ENCODE results near the gene USE1.

Gene USE1

GRCh38 chr19:17206736-17207581 lies 8.2 kb upstream of the USE1 start:
- DNase-seq, result no peak

- DNase-seq, result peak; percentile 97
Observed at GRCh38 chr19:17209126-17210036, 5.8 kb upstream of the USE1 start.

DNA sequence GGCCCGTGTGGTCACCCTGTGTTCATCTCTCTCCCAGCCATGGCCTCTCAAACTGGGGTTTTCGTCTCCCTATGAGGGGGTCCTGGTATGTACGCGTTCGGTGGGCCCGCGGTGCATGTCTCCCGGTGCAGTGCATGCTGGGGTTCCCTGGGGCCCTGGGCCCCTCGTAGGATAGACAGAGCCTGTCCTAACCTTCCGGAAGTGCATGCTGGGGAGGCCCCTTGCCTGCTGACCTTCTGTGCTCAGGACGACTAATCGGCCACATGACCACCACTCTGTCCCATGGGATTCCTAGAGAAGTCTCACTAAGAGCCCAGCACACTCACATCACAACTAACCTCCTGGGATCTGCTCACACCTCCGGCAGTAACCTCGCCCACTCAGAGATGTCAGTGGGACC lies 4.9 kb upstream of the USE1 start:
- no peak for DNase-seq

DNA sequence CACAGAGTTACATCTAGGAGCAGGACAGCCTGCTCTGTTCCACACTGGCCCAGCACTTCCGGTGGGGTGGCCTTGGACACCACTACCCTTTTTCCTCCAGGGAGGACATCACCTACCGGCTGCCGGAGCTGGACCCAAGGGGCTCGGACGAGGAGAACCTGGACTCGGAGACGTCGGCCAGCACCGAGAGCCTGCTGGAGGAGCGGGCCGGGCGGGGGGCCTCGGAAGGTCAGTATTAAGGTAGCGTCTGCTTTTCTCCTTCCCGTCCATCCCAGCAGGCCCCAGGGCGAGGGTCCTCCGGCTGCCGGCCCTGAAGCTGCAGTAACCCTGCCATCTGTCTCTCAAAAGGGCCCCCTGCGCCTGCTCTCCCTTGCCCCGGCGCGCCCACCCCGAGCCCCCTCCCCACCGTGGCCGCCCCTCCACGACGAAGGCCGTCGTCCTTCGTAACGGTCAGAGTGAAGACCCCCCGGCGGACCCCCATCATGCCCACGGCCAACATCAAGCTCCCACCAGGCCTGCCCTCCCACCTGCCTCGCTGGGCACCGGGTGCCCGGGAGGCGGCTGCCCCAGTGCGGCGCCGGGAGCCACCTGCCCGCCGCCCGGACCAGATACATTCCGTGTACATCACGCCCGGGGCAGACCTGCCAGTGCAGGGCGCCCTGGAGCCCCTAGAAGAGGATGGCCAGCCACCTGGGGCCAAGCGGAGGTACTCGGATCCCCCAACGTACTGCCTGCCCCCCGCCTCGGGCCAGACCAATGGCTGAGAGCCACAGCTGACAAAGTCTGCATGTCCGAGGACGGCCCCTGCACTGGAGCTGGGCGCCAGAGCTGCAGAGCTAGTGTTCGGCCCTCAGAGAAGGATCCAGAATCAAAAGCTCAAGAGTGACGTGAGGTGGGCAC lies 3.4 kb upstream of the USE1 start:
- DNase-seq, result no peak

DNA sequence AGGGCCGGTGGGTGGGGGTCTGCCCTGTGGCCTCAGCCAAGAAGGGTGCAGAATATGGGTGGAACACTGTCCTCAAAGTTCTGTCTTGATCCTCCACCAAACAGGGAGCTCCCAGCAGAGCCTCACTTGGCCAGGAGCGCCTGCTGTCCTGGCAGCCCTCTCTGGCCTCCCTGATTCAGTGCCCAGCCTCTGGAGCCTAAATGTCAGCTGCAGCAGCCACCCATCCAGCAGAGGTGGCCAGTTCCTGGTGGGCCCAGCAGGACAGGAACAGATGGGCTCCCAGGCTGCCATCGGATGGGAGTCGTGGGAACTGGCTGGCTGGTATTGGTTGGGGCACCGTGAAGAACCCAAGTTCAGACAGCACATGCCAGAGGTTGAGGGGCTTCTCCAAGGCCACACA lies 1.8 kb upstream of the USE1 start:
- no peak for DNase-seq

DNA sequence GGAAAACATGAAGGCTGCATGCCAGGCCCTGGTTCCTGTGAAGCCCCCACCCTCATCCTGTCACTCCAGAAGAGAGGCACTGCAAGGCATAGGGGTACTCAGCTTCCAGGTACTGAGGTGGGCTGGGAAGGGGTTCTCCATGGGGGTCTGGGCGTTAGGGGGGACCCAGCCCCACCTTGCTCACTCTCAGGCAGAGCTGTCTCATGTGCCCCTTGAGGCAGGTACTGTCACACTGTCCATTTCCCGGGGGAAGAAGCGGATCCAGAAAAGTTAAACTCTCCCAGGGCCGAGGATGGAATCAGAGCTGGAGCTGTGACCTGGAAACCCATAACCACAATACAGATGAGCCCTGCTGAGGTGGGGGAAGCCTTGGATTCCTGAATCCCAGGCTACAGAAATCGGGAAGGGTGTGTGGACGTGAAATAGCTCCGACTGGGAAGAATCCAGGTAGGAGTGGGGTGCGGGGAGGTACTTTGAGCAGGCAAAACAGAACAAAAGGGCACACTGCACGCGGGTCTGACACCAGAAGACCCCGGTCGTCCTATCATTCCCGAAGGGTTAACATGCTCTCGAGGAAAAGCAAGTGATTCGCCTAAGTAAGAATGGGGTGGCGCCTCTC lies 540 bp upstream of the USE1 start:
- peak; percentile 65 for DNase-seq

DNA sequence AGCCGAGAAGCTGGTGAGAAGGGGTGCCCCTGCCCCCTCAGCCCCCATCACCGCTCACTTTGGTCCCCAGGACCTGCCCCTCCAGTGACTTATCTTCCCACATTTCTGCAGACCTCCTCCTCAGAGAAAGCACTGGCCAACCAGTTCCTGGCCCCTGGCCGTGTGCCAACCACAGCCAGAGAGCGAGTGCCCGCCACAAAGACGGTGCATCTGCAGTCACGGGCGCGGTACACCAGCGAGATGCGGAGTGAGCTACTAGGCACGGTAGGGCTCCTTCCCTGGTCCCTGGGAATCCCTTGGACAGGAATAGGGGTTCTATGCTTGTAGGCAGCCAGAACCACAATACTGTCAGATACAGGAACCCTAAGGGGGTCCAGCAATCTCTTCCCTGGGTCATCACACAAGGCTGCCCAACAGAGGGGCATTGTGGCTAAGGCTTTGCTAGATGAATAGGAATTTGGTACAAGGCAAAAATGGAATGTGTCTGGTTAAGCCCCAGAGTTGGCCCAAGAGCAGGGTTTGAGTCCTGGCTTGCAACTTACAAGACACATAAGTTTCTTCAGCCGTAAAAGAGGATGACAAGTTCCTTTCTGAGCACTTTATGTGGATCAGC lies 1.0 kb downstream of the USE1 start:
- no peak for DNase-seq

GRCh38 chr19:17219286-17219685 lies 4.1 kb downstream of the USE1 start:
- no peak for DNase-seq

DNA sequence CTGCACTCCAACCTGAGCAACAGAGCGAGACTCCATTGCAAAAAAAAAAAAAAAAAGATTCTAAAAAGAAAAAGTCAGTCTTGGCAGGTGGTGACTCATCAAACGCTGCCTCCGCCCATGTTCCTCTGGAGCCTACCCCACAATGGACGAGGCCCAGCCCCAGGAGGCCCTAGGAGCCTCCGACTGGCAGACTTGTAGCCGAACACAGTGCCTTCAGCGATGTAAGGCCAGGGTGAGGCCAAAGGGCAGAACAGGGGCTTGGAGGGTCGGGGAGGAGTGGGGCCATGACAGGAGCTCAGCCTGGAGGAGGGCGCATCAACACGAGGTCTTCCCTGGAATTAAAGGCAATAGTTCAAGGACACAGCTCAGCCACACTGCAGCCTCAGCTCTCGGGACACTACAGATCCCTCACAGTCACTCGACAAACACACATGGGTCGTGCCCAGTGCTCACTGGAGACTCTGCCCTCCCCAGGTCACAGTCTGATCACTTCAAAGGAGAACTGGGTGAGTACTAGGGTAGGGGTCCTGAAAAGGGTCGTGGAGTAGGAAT lies 5.1 kb downstream of the USE1 start:
- no peak for DNase-seq

- DNase-seq, result peak; percentile 45
Observed at GRCh38 chr19:17225053-17225452, 9.9 kb downstream of the USE1 start.

DNA sequence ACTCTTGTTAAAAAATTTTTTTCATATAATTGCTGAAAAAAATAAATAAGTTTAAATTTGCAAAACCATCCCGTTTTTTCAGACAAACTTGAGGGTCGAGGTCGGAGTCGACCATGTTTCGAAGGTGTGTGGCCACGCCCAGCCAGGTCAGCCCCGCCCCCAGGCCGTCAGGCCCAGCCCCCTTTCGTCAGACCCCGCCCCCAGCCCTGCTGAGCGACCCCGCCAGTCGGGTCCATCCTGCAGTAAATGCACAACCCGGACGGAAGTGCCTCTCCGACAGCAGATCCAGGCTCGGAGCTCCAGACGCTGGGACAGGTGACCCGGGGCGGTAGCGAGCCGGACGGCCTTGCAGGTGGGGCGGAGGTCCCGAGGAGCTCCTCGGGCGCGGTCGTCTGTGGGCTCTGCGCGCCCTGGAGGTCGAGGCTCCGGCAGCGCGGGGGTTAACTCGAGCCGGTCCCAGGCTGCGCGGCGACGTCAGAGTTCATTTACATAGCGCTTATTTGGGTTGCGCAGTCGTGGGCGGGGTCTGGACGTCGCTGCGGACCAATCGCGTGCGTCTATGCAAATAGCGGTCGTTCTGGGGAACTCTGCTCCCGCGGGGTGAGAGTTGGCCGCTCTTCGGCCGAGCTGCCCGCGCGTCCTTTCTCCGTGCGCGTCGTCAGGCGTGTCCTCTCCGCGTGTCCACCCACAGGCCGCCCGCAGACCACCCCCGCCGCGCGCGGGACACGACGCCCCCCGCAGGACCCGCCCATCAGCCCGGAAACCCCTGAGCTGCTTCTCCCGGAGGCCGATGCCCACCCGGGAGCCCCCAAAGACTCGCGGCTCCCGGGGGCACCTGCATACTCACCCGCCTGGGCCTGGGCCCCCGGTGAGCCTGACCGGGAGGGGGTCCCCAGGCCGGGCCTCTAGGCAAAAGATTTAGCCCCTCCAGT lies 11.1 kb downstream of the USE1 start, which contains the start of gene OCEL1:
TSS of gene OCEL1 (plus strand) at position 225 of the 932 bp plus-strand sequence. CDS start at position 247, 22 bp downstream.
- peak; percentile 100 for DNase-seq

- DNase-seq, result peak; percentile 80
Observed at GRCh38 chr19:17227798-17228367, 12.7 kb downstream of the USE1 start.

DNA sequence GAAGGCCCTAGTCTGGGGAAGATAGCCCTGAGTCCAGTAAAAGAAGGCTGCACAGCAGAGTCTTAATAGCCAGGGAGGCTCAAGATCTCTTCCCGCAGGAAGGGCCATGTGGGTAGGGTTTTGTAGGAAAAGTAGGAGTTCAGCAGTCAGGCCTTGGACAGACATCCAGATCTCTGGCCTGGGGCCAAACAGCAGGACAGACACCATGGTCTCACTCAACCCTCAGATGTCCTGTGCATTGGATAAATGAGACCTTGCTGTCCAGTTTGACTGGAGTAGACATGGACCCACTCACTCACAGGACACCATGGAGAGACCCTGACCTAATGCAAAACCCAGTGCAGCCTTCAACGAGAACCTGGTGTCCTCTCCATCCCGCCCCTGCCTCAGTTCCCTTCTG lies 14.7 kb downstream of the USE1 start:
- peak; percentile 58 for DNase-seq

DNA sequence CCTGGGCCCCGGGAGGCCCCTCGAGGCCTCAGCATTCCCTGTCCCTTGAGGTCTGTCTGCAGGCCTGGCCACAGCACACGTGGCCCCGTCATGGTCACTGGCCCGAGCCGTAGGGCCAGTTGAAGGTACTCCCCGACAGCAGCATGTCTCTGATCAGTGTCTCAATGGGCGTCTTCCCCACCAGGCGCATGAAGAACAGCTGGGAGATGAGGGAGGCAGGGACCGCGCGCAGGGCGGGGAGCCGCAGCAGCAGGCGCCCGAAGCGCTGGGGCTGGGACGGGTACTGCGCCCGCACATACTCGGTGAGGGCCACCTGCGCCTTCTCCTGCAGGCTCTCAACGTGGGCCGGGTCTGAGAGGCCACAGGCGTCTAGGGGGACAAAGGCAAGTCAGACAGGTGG lies 17.1 kb downstream of the USE1 start:
- DNase-seq, result no peak

DNA sequence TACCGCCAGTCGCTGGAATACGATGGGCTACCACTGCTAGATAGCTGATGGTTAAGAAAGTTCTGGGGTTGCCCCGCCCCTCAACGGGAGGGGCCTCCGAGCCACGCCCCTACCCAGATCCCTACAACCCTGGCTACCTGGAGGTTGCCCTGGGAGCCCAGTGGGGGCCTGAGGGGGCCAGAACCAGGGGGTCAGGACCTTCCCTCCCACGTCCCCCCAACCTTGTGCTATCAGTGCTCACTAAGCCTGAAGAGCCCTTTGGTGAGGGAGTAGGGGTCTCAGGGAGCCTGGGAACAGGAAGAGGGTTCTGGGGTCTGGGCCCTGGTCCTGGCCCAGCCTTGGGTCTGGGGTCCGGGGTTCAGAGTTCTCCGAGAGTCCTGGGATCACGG lies 19.7 kb downstream of the USE1 start:
- peak; percentile 91 for DNase-seq

- peak; percentile 84 for DNase-seq
Observed at GRCh38 chr19:17235300-17235970, 20.3 kb downstream of the USE1 start.

- peak; percentile 97 for DNase-seq
Observed at GRCh38 chr19:17235971-17236777, 21.0 kb downstream of the USE1 start.

DNA sequence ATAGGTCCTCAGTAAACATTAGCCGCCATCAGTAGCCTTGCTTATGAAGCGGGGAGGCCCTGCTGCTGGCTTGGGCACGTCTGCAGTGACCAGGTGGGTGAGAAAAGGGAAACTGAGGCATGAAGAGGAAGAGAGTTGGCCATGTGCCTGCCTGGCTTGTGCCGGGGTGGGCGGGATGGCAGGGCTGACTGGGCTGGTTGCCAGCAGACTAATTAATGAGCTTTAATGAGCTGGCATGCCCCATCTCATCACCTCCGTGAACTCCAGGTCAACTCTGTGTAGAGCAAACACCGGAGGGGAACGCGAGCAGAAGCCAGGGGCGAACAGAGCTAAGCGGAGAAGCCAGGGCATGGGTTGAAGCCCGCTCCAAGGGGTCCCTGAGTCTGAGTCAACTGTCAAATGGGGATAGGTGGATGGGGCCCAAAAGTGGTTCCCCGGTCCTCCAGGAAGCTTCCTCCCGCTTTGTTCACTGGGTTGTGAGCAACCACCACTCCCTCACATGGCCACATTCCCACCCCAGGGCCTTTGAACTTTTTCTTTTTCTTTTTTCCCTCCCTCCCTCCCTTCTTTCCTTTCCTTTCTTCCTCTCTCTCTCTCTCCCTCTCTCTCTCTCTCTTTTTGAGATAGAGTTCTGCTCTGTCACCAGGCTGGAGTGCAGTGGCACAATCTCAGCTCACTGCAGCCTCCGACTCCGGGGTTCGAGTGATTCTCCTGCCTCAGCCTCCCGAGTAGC lies 21.8 kb downstream of the USE1 start:
- DNase-seq, result peak; percentile 90
